Kidney epithelial cell (primary cell): ENCODE results near the gene IQGAP1. TPM values are rescaled to one million over a fixed set of nuclear protein-coding genes. Genes with fewer than 3 reads are reported as not detected.

Experiments used
- DNase-seq: peaks from one replicate; pipeline ENCODE4 v3.0.0-alpha.2; 2010; ENCODE audit warnings: low read depth
- H3K27me3 ChIP-seq: 2 replicates; pipeline ENCODE4 v1.6.0; 2011; ENCODE audit warnings: low read length; ENCODE audit not compliant: control insufficient read depth, insufficient read depth
- H3K36me3 ChIP-seq: 2 replicates; pipeline ENCODE4 v1.5.1; 2011; ENCODE audit warnings: low read length; ENCODE audit not compliant: control insufficient read depth, insufficient read depth
- H3K4me3 ChIP-seq: 2 replicates; pipeline ENCODE4 v1.5.1; 2011; ENCODE audit warnings: low read depth, mild to moderate bottlenecking, control low read depth, low read length
- total RNA-seq: library from RNA; depleted of rRNA; stranded (reverse); fragments of >200 nt; gene quantifications from 2 replicates; pipeline ENCODE4 v1.2.3, GENCODE V29; 2015
- TF ChIP-seq, protein P1 (sequence below): IDR thresholded peaks from 2 replicates; pipeline ENCODE4 v1.5.1; 2011; ENCODE audit warnings: mild to moderate bottlenecking, moderate library complexity, low read length, control low read depth, inconsistent platforms; ENCODE audit not compliant: insufficient read depth, poor library complexity, severe bottlenecking

The IQGAP1 gene
- total RNA-seq, 1 donor from 2014 or later = 197 TPM

DNA sequence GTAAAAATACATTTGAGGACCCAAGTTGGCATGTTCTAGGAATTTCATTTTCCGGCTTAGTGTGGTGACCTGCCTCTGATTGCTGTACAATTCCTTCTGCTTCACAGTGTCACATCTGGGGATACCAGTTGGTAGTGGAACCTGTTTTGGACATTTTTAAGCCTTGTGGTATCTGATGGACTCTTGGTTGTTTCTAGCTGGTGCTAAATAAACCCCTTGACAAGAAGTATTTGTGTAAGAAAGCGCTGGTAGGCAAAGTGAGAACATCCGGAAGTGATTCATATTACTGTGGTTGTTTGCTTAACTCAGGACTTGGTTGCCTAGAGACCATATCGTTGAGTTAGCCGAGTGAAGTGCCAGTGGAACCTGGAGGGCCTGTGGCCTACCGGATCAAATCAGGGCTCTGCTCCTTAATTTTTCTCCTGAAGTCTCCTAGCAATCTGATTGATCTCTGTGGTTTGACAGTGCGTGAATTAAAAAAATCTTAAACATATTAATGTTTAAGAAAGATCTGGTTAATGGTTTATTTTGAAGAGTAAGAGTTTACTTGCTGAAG lies 12.8 kb downstream of the IQGAP1 start:
- no peak overlapping the region for H3K4me3 ChIP-seq
- no peaks in the 10 kb centered on the region for H3K36me3 ChIP-seq
- H3K27me3 ChIP-seq = no peaks in the 10 kb centered on the region
- DNase-seq = peak; percentile 97
- TF ChIP-seq, protein P1, sequence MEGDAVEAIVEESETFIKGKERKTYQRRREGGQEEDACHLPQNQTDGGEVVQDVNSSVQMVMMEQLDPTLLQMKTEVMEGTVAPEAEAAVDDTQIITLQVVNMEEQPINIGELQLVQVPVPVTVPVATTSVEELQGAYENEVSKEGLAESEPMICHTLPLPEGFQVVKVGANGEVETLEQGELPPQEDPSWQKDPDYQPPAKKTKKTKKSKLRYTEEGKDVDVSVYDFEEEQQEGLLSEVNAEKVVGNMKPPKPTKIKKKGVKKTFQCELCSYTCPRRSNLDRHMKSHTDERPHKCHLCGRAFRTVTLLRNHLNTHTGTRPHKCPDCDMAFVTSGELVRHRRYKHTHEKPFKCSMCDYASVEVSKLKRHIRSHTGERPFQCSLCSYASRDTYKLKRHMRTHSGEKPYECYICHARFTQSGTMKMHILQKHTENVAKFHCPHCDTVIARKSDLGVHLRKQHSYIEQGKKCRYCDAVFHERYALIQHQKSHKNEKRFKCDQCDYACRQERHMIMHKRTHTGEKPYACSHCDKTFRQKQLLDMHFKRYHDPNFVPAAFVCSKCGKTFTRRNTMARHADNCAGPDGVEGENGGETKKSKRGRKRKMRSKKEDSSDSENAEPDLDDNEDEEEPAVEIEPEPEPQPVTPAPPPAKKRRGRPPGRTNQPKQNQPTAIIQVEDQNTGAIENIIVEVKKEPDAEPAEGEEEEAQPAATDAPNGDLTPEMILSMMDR = no peak

DNA sequence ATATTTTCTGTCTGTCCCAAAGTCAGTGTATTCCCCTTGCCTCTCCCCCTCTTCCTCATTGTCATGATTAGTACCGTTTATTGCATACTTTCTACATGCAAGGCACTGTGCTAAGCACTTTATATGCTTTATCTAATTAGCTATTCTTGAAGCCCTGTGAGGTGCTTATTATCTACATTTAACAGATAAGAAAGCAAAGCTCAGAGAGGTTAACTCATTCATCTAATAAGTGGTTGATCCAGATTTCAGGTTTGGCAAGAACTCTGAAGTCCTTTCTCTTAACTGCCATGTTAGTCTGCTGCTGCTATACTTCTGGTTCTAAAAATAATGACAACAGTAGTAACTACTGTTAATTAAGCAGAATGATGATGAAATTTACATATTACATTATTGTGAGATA lies 13.5 kb downstream of the IQGAP1 start:
- TF ChIP-seq, protein P1 = no peak
- Histone ChIP-seq H3K27me3 (no peaks in the 10 kb centered on the region), H3K36me3 (no peaks in the 10 kb centered on the region), H3K4me3 (no peak overlapping the region)
- no peak for DNase-seq

DNA sequence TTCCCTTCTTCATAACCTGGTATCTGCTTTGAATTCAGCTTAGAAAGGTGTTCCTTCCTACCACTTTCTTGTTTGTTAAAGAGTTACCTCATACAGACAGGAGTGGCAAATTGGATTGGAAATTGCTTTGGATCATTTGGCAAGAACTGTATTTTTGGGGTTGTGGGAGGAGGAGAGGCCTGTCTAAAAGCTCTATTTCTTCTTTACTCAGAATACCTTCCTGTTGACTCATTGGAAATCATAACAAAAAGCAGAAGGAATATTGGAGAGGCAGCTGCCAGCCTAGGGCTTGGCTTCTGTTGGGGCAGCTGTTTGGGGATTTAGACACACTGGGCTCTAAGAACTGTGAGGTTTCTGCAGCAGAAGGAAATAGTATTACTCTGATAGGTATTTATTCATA lies 14.2 kb downstream of the IQGAP1 start:
- Histone ChIP-seq H3K4me3 (no peak overlapping the region), H3K27me3 (no peaks in the 10 kb centered on the region), H3K36me3 (no peaks in the 10 kb centered on the region)
- peak; percentile 63 for DNase-seq
- TF ChIP-seq, protein P1 = no peak

DNA sequence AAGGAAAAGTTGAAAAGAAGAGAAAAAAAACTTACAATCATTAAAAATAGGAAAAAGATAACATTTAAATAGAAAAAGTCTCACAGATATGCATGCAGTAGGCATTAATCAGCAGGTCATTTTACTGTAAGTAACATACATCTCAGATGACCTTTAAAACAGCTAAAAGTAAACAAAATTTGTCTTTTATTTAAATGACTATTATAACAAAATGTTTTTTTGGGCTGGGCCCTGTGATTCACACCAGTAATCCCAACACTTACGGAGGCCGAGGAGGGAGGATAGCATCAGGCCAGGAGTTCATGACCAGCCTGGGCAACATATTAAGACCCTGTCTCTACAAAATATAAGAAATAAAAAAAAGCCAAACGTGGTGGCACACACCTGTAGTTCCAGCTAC lies 14.7 kb downstream of the IQGAP1 start:
- no peaks in the 10 kb centered on the region for H3K36me3 ChIP-seq
- TF ChIP-seq, protein P1 = no peak
- no peaks in the 10 kb centered on the region for H3K27me3 ChIP-seq
- no peak overlapping the region for H3K4me3 ChIP-seq
- DNase-seq = no peak

DNA sequence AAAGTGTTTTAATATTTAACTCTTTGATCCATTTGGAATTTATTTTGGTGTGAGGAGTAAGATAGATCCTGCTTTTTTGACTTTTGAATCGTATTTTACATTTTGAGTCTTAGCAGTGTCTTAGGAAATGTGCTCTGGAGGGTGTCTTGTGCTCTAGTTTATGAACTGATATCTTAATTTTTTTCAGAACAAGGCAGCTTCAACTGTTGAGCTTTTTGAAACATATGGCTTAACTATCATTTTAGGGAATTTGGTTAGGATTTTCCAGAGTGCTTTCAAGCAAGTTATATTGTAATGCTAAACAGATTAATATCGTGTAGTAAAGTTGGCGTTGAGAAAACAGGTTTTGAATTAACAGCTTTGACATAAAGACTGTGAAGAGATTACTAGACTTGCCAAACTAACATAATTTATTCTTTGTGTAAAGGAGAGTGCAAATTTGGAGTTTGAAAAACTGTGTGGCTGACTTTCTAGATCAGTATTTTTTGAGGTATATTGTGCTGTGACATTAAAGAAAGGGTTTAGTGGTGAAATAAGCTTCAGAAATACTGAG lies 17.1 kb downstream of the IQGAP1 start:
- Histone ChIP-seq H3K4me3 (no peak overlapping the region), H3K36me3 (no peaks in the 10 kb centered on the region), H3K27me3 (no peaks in the 10 kb centered on the region)
- DNase-seq = no peak
- TF ChIP-seq, protein P1 = no peak

DNA sequence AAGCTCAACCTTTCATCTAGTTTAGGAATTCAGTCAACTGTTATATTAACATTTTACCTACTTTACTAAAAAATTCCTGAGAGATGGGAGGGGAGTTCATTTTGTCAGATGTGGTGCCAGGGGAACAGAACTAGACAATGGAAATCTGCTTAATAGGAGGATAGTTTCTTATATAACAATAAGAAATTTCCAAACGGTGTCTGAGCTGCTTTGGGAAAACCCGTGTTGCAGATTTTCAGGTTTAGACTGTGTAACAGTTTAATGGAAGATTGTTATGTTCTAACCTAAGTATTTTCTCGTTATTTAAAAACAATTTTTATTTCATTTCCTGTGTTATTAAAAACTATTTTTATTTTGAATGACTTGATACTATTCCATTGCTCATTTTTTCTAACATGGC lies 19.3 kb downstream of the IQGAP1 start:
- no peaks in the 10 kb centered on the region for H3K27me3 ChIP-seq
- no peaks in the 10 kb centered on the region for H3K36me3 ChIP-seq
- TF ChIP-seq, protein P1 = no peak
- H3K4me3 ChIP-seq = no peak overlapping the region
- no peak for DNase-seq
